GM08714 (cell line): ENCODE data around the gene LRBA.

Source experiments
- H3K4me3 ChIP-seq: fragments of 200-500 bp; sonication (Bioruptor generic); 2 replicates; pipeline ENCODE4 v1.5.1; 2014; ENCODE audit warnings: mild to moderate bottlenecking, low read length, inconsistent platforms
- ZNF274 ChIP-seq: IDR thresholded peaks from 2 replicates; pipeline ENCODE4 v1.6.1; 2012; ENCODE audit warnings: mild to moderate bottlenecking, low read depth, low read length

The LRBA gene

GRCh38 chr4:150909116-150909515, 106.0 kb downstream of the LRBA start:
- no peak overlapping the region for H3K4me3 ChIP-seq
- no peak for TF ChIP-seq ZNF274

- TF ChIP-seq ZNF274: no peak
- no peak overlapping the region for H3K4me3 ChIP-seq
Observed at GRCh38 chr4:150906987-150907633, 108.0 kb downstream of the LRBA start.

- no peak for TF ChIP-seq ZNF274
- H3K4me3 ChIP-seq: no peak overlapping the region
Observed at GRCh38 chr4:150904671-150905070, 110.4 kb downstream of the LRBA start.

- no peak for TF ChIP-seq ZNF274
- no peak overlapping the region for H3K4me3 ChIP-seq
Observed at GRCh38 chr4:150903603-150904002, 111.5 kb downstream of the LRBA start.

GRCh38 chr4:150896497-150896896, 118.6 kb downstream of the LRBA start:
- TF ChIP-seq ZNF274: no peak
- no peak overlapping the region for H3K4me3 ChIP-seq

GRCh38 chr4:150890246-150890645, 124.8 kb downstream of the LRBA start:
- no peak overlapping the region for H3K4me3 ChIP-seq

GRCh38 chr4:150889306-150889705, 125.8 kb downstream of the LRBA start:
- no peak overlapping the region for H3K4me3 ChIP-seq
- TF ChIP-seq ZNF274: no peak

More at GRCh38 chr4:150890246-150890645, 124.8 kb downstream of the LRBA start:
- TF ChIP-seq ZNF274: no peak

GRCh38 chr4:150888625-150889024, 126.5 kb downstream of the LRBA start:
- no peak overlapping the region for H3K4me3 ChIP-seq
- TF ChIP-seq ZNF274: no peak

- TF ChIP-seq ZNF274: no peak
- no peak overlapping the region for H3K4me3 ChIP-seq
Observed at GRCh38 chr4:150888217-150888616, 126.9 kb downstream of the LRBA start.

GRCh38 chr4:150886597-150886996, 128.5 kb downstream of the LRBA start:
- no peak for TF ChIP-seq ZNF274
- H3K4me3 ChIP-seq: no peak overlapping the region

GRCh38 chr4:150884625-150885024, 130.5 kb downstream of the LRBA start:
- H3K4me3 ChIP-seq: no peak overlapping the region
- no peak for TF ChIP-seq ZNF274

- H3K4me3 ChIP-seq: no peak overlapping the region
- TF ChIP-seq ZNF274: no peak
Observed at GRCh38 chr4:150875367-150875766, 139.7 kb downstream of the LRBA start.

- TF ChIP-seq ZNF274: no peak
- H3K4me3 ChIP-seq: no peak overlapping the region
Observed at GRCh38 chr4:150874338-150875226, 140.5 kb downstream of the LRBA start.

- no peak for TF ChIP-seq ZNF274
- H3K4me3 ChIP-seq: no peak overlapping the region
Observed at GRCh38 chr4:150867148-150867547, 147.9 kb downstream of the LRBA start.

- no peak overlapping the region for H3K4me3 ChIP-seq
- no peak for TF ChIP-seq ZNF274
Observed at GRCh38 chr4:150863456-150863855, 151.6 kb downstream of the LRBA start.
